SK-N-SH (cell line): ENCODE measurements around the gene CLPX. TPM values are rescaled to one million over a fixed set of nuclear protein-coding genes. Genes with fewer than 3 reads are reported as not detected.

Experiments
- CTCF ChIA-PET: fragments of 300-600, 350-600 bp; formaldehyde crosslinking; extraction: SDS; loops from one replicate; lab custom pipeline; 2021; lab: Yijun Ruan, JAX
- POLR2A ChIA-PET: fragments of 350-600 bp; sonication (Branson Sonifier 250); formaldehyde crosslinking; extraction: SDS; loops from one replicate; lab custom pipeline; 2020; ENCODE audit warnings: antibody characterized with exemption, inconsistent platforms; lab: Yijun Ruan, JAX
- DNase-seq: peaks from one replicate; pipeline ENCODE4 v3.0.0; 2012
- H2AFZ ChIP-seq: fragments of 200-600 bp; sonication (generic); 2 replicates; pipeline ENCODE4 v1.8.1; 2016; ENCODE audit warnings: antibody characterized with exemption, mild to moderate bottlenecking, low read depth
- H3F3A ChIP-seq: fragments of 200-600 bp; sonication (generic); replicated peaks from 2 replicates; pipeline ENCODE3; 2016; ENCODE audit warnings: antibody characterized with exemption, mild to moderate bottlenecking; ENCODE audit not compliant: insufficient read depth
- H3K27ac ChIP-seq, 2 experiments: fragments of 200-500 bp in 1 of 2; fragments of 200-600 bp in 1 of 2; sonication (Bioruptor generic) in 1 of 2; sonication (generic), shearing (Covaris generic) in 1 of 2; 2 replicates each; pipeline versions ENCODE4 v1.5.1 to v1.6.1; 2014 to 2016; ENCODE audit warnings: low read depth in 2 of 2, inconsistent platforms in 1 of 2, low read length in 1 of 2, mild to moderate bottlenecking in 1 of 2, mixed read lengths in 1 of 2
- H3K27me3 ChIP-seq: fragments of 200-600 bp; sonication (generic), shearing (Covaris generic); 2 replicates; pipeline ENCODE4 v1.6.1; 2016; ENCODE audit warnings: mixed run types; ENCODE audit not compliant: insufficient read depth
- H3K36me3 ChIP-seq, 2 experiments: fragments of 200-500 bp in 1 of 2; fragments of 200-600 bp in 1 of 2; sonication (Bioruptor generic) in 1 of 2; sonication (generic) in 1 of 2; replicated peaks in 1 of 2; 2 replicates each; pipeline versions ENCODE3 to v1.5.1; 2014 to 2016; ENCODE audit warnings: low read length in 1 of 2, mild to moderate bottlenecking in 1 of 2; ENCODE audit not compliant: insufficient read depth in 2 of 2, control insufficient read depth in 1 of 2
- H3K4me1 ChIP-seq, 2 experiments: fragments of 200-500 bp in 1 of 2; fragments of 200-600 bp in 1 of 2; sonication (Bioruptor generic) in 1 of 2; sonication (generic), shearing (Covaris generic) in 1 of 2; 2 replicates each; pipeline versions ENCODE4 v1.5.1 to v1.6.1; 2014 to 2016; ENCODE audit warnings: low read depth in 1 of 2, low read length in 1 of 2, mixed run types in 1 of 2; ENCODE audit not compliant: insufficient read depth in 2 of 2, control insufficient read depth in 1 of 2
- H3K4me2 ChIP-seq: fragments of 200-600 bp; sonication (generic), shearing (Covaris generic); 2 replicates; pipeline ENCODE4 v1.6.1; 2017; ENCODE audit warnings: mixed run types
- H3K4me3 ChIP-seq, 2 experiments: fragments of 200-500 bp in 1 of 2; fragments of 200-600 bp in 1 of 2; sonication (Bioruptor generic) in 1 of 2; sonication (generic), shearing (Covaris generic) in 1 of 2; 2 replicates each; pipeline versions ENCODE4 v1.5.1 to v1.8.1; 2014 to 2016; ENCODE audit warnings: low read depth in 2 of 2, inconsistent platforms in 1 of 2, low read length in 1 of 2, mild to moderate bottlenecking in 1 of 2, mixed read lengths in 1 of 2, moderate library complexity in 1 of 2
- H3K79me2 ChIP-seq: fragments of 200-600 bp; sonication (generic); 2 replicates; pipeline ENCODE4 v1.8.1; 2017; ENCODE audit warnings: mild to moderate bottlenecking; ENCODE audit not compliant: insufficient read depth
- H3K9ac ChIP-seq: fragments of 200-600 bp; sonication (generic); 2 replicates; pipeline ENCODE4 v1.6.1; 2017; ENCODE audit warnings: mixed run types
- H3K9me2 ChIP-seq: fragments of 200-600 bp; sonication (generic); 2 replicates; pipeline ENCODE4 v1.6.1; 2017; ENCODE audit warnings: mixed run types
- H3K9me3 ChIP-seq: fragments of 200-600 bp; sonication (generic); 2 replicates; pipeline ENCODE4 v1.6.1; 2017; ENCODE audit warnings: mixed run types, mild to moderate bottlenecking, moderate library complexity
- H4K20me1 ChIP-seq: fragments of 200-600 bp; sonication (generic); 2 replicates; pipeline ENCODE4 v1.6.1; 2017; ENCODE audit warnings: mild to moderate bottlenecking, mixed run types; ENCODE audit not compliant: insufficient read depth
- CTCF ChIP-seq: fragments of 200-600 bp; sonication (generic); IDR thresholded peaks from 2 replicates; pipeline ENCODE4 v1.6.1; 2017; ENCODE audit warnings: antibody characterized with exemption, mild to moderate bottlenecking, moderate library complexity
- FOXM1 ChIP-seq: IDR thresholded peaks from 2 replicates; pipeline ENCODE4 v1.4.0; 2012; ENCODE audit warnings: low read depth, mild to moderate bottlenecking
- GABPA ChIP-seq: IDR thresholded peaks from 2 replicates; pipeline ENCODE4 v1.4.0; 2012; ENCODE audit warnings: low read depth, mild to moderate bottlenecking
- GATA2 ChIP-seq: sonication (generic); formaldehyde crosslinking; IDR thresholded peaks from 2 replicates; pipeline ENCODE4 v1.5.0; 2020; ENCODE audit warnings: mild to moderate bottlenecking, missing genetic modification reagents
- RFX5 ChIP-seq: IDR thresholded peaks from 2 replicates; pipeline ENCODE4 v1.6.1; 2012; ENCODE audit warnings: mild to moderate bottlenecking, improper control_type of control experiment, low read length
- TCF12 ChIP-seq: IDR thresholded peaks from 2 replicates; pipeline ENCODE4 v1.4.0; 2012
- WGBS: methylation state at CpG from one replicate; pipeline ENCODE4 v1.1.6; 2017; ENCODE audit warnings: low lambda C conversion rate; 5-methylcytosine and 5-hydroxymethylcytosine counted together
- polyA plus RNA-seq, 3 experiments: library from polyadenylated mRNA; depleted of rRNA; stranded (reverse); fragments of >200 nt; gene quantifications; 2 replicates each; pipeline ENCODE4 v1.2.3, GENCODE V29; 2012
- TF ChIP-seq, protein P1 (sequence below): fragments of 150-350 bp; IDR thresholded peaks from 2 replicates; pipeline ENCODE4 v1.6.1; 2016; ENCODE audit warnings: mild to moderate bottlenecking, low read depth, low read length

Gene CLPX
- polyA plus RNA-seq, 1 of the 3 experiments (the other 2 are of a cell fraction), result 12.9 TPM

DNA sequence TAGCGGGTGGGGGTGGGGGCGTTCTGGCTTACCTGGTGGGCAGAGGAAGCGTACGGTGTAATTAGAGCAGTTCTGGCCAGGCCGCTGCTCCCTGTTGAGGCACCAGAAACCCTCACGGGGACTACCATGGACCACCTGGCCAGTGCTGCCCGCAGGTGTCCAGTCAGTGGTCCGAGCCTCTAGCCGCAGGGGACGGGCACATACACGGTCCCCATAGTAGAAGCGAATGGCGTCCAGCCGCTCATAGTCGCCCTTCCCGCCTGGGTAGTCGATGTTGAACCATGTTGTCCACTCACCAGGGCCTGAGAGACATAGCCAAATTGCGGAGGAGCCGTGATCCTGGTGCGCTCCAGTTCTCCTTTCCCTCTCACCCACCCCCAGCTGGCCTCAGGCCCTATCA is 21.6 kb upstream of the CLPX start:
- no peaks in the 10 kb centered on the region for H3K9me2 ChIP-seq
- H3K4me3 ChIP-seq, result no peak overlapping the region
- no peak for DNase-seq
- H2AFZ ChIP-seq, result no peak overlapping the region
- no peak overlapping the region for H3K9ac ChIP-seq
- H3K36me3 ChIP-seq, result no peaks in the 10 kb centered on the region
- WGBS, result 81% methylated on average over 3 of the region's 20 CpGs
- TF ChIP-seq CTCF, result no peak
- TF ChIP-seq GABPA, result no peak
- no peak for TF ChIP-seq FOXM1
- no peak for TF ChIP-seq RFX5
- TF ChIP-seq, protein P1, sequence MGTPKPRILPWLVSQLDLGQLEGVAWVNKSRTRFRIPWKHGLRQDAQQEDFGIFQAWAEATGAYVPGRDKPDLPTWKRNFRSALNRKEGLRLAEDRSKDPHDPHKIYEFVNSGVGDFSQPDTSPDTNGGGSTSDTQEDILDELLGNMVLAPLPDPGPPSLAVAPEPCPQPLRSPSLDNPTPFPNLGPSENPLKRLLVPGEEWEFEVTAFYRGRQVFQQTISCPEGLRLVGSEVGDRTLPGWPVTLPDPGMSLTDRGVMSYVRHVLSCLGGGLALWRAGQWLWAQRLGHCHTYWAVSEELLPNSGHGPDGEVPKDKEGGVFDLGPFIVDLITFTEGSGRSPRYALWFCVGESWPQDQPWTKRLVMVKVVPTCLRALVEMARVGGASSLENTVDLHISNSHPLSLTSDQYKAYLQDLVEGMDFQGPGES, result no peak
- TF ChIP-seq TCF12, result no peak
- no peaks in the 10 kb centered on the region for H3F3A ChIP-seq
- no peaks in the 10 kb centered on the region for H4K20me1 ChIP-seq
- H3K4me1 ChIP-seq, result peaks cover 9 to 33% of the 10 kb centered on the region in 2 experiments; a peak in 2 of 4 replicates
- ChIA-PET CTCF (interaction anchor here (1.0 to 3.6 kb wide), 4 partner anchors 12 to 179 kb away, joined by 3 to 13 read pairs (median 8); no protein-coding TSS in a partner anchor), POLR2A (no interaction called here)
- no peaks in the 10 kb centered on the region; the same call in 1 of the 2 replicates for H3K27me3 ChIP-seq
- H3K9me3 ChIP-seq, result no peaks in the 10 kb centered on the region
- no peaks in the 10 kb centered on the region for H3K79me2 ChIP-seq
- no peak overlapping the region for H3K4me2 ChIP-seq
- no peak overlapping the region for H3K27ac ChIP-seq

- no peak for DNase-seq
- Histone ChIP-seq H3K27me3 (no peaks in the 10 kb centered on the region; the same call in 1 of the 2 replicates), H4K20me1 (no peaks in the 10 kb centered on the region), H3K9ac (no peak overlapping the region), H3F3A (no peaks in the 10 kb centered on the region), H3K79me2 (no peaks in the 10 kb centered on the region), H3K4me1 (peaks cover 0 to 17% of the 10 kb centered on the region in 2 experiments; a peak in 1 of 4 replicates), H3K9me2 (no peaks in the 10 kb centered on the region), H3K9me3 (no peaks in the 10 kb centered on the region), H3K4me2 (no peak overlapping the region), H3K36me3 (no peaks in the 10 kb centered on the region), H3K4me3 (no peak overlapping the region), H2AFZ (no peak overlapping the region), H3K27ac (no peak overlapping the region)
- no peak for TF ChIP-seq GATA2 (CRISPR knock-in tag)
- CTCF ChIA-PET, result interaction anchor here (0.8 kb wide), 1 partner anchor 181 kb away, joined by 3 read pairs; no protein-coding TSS in a partner anchor
- WGBS, result 81% methylated on average over 12 of the region's 12 CpGs
- POLR2A ChIA-PET, result no interaction called here
Measured at GRCh38 chr15:65204931-65205660, 20.0 kb upstream of the CLPX start.
